ENCODE data around the gene ZNF688.
"Not testable (repeated sequence)": the region's sequence is repeated elsewhere in the genome, so short reads cannot be mapped to it uniquely, and the experiment has no call there.

ZNF688 gene
- long read RNA-seq, donor 1, transcript ZNF688-201 (3 exons, 2,506 nt), result major isoform, 8 of 13 reads
- long read RNA-seq, donor 1, partial matches to known transcripts, result 0 of 13 reads
- long read RNA-seq, donor 1, other reads (novel, unspliced or antisense), result 0 of 13 reads
- long read RNA-seq, donor 2, transcript ZNF688-201 (3 exons, 2,506 nt), result major isoform, 9 of 11 reads
- long read RNA-seq, donor 2, partial matches to known transcripts, result 0 of 11 reads
- long read RNA-seq, donor 2, other reads (novel, unspliced or antisense), result 0 of 11 reads
- long read RNA-seq, donor 3, partial matches to known transcripts, result 0 of 6 reads
- long read RNA-seq, donor 3, other reads (novel, unspliced or antisense), result 0 of 6 reads
- long read RNA-seq, donor 4, partial matches to known transcripts, result 0 of 11 reads
- long read RNA-seq, donor 4, other reads (novel, unspliced or antisense), result 0 of 11 reads
- long read RNA-seq, donor 5, transcript ZNF688-201 (3 exons, 2,506 nt), result major isoform, 6 of 9 reads
- long read RNA-seq, donor 5, partial matches to known transcripts, result 0 of 9 reads
- long read RNA-seq, donor 5, other reads (novel, unspliced or antisense), result 0 of 9 reads
- long read RNA-seq, donor 6, transcript ZNF688-201 (3 exons, 2,506 nt), result major isoform, 7 of 7 reads
- long read RNA-seq, donor 6, partial matches to known transcripts, result 0 of 7 reads
- long read RNA-seq, donor 6, other reads (novel, unspliced or antisense), result 0 of 7 reads
- long read RNA-seq, donor 7, result 0 reads
- long read RNA-seq, donor 8, transcript ZNF688-204 (2 exons, 1,414 nt), result major isoform, 6 of 9 reads
- long read RNA-seq, donor 8, partial matches to known transcripts, result 0 of 9 reads
- long read RNA-seq, donor 8, other reads (novel, unspliced or antisense), result 0 of 9 reads

DNA sequence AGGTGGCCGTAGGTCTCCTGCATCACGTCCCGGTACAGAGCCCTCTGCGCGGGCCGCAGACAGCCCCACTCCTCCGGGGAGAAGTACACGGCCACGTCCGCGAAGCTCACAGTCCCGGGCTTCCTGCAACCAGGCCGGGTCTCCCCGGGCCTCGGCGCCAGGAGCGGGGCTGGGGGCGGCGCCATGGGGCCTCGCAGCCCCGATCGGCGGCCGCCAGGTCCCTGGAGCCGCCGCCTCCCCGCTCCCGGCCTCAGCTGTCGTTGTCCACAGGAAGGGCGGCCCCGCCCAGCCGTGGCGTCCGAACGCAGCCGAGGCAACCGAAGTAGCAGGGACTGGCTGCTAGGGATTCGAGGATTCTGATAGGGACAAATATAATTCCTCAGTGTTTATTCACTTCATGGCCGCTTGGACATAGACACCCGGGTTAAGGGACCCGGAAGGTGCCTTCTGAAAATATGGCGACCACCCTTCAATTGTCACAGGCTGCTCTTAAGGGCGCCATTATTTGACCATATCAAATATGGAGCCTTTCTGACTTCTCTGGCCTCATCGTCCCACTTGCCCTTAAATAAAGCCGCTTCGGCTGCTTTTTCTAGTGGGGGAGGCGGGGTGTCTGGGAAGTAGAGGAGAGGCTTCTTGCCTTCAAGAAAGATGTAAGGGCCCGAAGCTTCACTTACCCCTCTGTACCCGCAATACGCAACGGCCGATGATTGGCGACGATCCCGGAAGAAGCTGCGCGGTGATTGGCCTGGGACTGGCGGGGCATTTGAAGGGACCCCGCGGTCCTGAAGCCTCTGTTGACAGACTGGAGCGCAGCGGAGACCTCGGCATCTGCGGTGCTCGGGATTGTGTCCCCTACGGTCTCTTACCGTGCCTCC is at the start of gene ZNF688:
Gene ZNF688 (minus strand): TSS at position 270 of the 878 bp plus-strand sequence. CDS start 85 bp downstream, at position 185.
- peak; percentile 99 for DNase-seq

DNA sequence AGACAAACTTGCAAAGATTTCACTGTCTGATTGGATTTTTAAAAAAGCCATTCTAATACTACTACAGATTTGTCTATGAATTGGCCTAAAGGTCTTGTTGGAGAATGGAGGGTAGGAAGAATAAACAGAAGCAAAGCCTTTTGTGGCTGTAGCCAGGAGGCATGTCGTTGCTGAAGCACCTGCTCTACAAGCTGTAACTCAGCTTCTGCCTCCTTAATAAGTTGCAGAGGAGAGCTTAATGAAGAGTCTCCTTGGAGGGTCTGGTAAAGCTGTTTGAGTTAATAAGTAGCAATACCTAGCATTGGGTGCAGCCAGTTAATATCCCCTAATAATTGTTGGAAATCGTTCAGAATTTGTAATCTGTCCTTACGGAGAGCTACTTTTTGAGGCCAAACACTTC is 48.7 kb upstream of the ZNF688 start:
- DNase-seq, result no peak

GRCh38 chr16:30619638-30620037 is 48.1 kb upstream of the ZNF688 start:
- no peak for DNase-seq

DNA sequence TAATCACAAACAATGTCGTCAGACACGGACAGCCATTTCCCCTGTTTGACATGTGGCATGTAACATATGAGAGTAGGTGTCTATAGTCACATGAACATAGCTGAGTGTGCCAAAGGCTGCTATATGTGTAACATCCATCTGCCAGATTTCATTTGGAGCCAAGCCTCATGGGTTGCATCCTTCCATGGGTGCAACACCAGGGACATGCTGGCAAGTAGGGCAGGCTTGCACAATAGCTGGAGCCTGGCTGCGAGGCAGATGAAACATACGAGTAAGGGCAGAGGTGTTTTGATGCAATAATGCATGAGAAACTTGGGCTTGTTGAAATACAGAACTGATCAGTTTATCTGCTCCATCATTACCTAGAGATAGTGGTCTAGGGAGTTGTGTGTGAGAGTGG is 47.7 kb upstream of the ZNF688 start:
- DNase-seq, result no peak

GRCh38 chr16:30615358-30616091 is 44.0 kb upstream of the ZNF688 start:
- DNase-seq, result no peak

GRCh38 chr16:30609926-30610839 is 38.7 kb upstream of the ZNF688 start, which contains the start of gene ZNF689:
Gene ZNF689, minus strand, starts transcription at chr16:30610389. Its CDS starts 348 bp downstream, at chr16:30610041.
- DNase-seq, result peak; percentile 95

DNA sequence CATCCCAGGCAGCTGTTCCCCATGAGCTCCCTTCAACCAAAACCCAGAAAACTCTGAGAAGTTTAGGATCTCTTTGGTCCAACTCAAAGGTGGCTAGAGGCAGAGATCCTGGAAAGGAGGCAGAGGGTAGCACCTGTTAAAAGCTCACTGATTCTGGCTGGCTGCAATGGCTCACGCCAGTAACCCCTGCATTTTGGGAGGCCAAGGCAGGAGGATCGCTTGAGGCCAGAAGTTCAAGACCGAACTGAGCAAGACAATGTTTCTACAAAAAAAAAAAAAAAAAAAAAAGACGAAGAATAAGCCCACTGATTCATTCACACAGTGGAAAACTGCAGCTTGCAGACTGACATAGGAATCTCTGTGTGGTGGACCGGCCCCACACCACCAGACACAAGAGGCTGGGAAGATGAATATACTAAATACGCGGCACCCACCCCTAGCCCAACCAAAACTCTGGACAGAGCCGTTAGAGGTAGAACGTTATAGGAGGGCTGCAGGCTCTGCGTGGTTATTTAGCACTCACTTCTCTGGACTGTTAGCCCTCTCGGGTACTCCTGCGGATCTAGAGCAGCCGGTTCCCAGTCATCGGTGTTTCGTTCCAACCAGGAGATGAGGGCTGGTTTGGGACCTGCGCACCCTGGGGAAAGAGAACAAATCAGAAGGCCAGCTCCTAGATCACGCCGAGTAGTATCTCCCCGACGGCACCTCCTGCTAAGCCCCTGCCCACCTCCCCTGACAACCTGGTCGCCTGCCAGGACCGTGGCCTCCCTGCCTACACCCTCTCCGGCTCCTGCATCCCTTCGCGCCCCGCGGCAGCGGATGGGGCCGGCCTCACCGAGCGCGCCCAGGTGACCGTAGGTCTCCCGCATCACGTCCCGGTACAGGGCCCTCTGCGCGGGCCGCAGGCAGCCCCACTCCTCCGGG is 37.8 kb upstream of the ZNF688 start:
- no peak for DNase-seq

DNA sequence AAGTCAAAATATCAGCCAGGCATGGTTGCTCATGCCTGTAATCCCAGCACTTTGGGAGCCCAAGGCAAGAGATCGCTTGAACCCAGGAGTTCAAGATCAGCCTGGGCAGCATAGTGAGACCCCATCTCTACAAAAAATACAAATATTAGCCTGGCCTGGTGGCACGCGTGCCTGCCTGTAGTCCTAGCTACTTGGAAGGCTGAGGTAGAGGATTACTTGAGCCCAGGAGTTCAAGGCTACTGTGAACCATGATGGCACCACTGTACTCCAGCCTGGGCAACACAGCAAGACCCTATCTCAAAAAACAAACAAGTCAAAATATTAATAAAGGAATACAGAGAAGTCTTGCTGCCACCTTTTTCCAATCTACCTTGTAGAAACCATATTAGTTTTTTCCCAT is 34.5 kb upstream of the ZNF688 start:
- DNase-seq, result no peak

DNA sequence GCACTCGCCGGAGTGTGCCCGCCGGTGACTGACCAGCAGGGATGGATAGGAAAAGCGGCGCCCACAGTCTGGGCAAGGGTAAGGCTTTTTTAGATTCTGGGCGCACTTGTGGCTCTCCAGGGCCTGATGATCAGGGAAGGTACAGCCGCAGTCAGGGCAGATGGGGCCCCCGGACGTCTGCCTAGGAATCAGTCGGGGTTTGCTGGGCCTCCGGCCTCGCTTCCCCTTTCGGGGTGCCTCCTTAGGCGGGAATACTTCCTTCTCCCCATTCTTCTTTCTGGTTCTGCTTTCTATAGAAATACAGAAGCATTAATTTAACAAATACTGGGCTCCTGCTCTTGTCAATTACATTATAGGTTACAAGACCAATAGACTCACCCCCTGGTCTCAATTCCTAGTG is 33.6 kb upstream of the ZNF688 start:
- no peak for DNase-seq

DNA sequence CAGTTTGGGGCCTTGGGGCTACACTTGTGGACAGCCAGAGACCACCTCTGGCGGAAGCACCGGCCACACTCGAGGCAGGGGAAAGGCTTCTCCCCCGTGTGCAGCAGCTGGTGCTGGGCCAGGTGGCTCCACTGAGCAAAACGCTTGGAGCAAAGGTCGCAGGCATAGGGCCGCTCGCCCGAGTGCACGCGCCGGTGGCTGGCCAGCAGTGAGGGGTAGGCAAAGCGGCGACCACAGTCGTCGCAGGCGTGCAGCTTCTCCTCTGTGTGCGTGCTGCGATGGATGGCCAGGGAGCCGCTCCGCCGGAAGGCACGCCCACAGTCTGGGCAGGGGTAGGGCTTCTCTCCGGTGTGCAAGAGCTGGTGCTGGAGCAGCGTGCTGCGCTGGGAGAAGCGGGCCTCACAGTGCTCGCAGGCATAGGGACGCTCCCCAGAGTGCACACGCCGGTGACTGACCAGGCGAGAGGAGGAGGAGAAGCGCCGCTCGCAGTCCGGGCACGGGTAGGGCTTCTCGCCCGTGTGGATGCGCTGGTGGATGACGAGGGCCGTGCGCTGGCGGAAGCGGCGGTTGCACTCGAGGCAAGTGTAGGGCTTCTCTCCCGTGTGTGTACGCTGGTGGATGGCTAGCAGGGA is 32.9 kb upstream of the ZNF688 start:
- no peak for DNase-seq

DNA sequence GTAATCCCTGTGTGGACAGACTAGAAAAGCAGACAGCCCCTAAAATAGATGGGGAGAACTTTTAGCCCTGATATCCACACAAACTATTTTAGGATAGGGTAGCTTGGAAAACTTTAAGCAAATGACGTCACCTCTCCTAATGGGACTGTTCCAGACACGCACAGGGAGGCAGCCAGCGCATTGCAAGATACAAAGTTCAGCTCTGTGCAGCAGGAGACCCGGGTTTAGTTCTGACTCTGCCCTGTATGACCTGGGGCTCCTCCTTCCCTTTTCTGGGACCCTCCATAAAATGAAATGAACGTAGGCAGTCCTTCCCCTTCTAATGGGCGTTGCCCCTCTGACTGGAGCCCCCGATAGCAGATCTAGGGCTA is 32.4 kb upstream of the ZNF688 start:
- DNase-seq, result no peak

GRCh38 chr16:30602616-30603277 is 31.2 kb upstream of the ZNF688 start:
- DNase-seq, result no peak

DNA sequence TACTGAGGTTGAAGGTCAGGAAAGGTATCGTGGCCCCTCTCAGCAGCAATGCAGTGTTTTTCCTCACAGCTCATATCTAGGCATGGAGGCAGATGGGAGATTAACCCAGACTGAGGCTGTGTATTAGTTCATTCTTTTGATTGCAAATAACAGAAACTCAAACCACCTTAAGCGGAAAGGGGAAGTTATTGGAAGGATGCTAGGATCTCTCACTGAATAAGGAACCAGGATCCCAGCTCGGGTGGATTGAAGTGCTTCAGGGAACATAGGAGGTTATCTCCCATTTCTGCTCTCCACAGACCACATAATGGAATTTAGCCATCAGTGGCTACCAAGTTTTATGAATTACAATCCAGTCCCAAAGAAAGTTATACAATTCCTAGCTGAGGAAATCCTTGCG is 30.5 kb upstream of the ZNF688 start:
- no peak for DNase-seq

DNA sequence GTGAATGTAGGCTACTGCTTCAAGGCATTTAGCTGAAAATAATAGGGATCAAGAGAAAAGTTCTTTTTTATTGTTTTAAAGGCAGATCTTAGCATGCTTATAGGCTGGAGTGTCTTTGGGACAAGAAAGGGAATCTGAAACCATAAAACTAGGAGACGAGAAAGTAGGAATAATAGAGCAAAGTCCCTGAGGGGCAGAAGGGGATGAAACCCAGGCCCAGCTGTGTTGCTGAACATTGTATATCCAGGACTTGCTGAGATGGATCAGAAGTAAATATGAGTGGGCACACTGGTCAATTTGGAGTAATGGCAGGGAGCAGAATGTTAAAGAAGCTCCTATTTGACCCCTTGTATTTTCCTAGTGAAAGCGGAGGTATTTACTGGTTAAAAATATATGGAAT is 29.4 kb upstream of the ZNF688 start:
- no peak for DNase-seq

GRCh38 chr16:30600215-30600614 is 28.7 kb upstream of the ZNF688 start:
- no peak for DNase-seq

GRCh38 chr16:30592871-30593270 is 21.4 kb upstream of the ZNF688 start:
- DNase-seq, result no peak

GRCh38 chr16:30590869-30591268 is 19.4 kb upstream of the ZNF688 start:
- DNase-seq, result not testable (repeated sequence)

DNA sequence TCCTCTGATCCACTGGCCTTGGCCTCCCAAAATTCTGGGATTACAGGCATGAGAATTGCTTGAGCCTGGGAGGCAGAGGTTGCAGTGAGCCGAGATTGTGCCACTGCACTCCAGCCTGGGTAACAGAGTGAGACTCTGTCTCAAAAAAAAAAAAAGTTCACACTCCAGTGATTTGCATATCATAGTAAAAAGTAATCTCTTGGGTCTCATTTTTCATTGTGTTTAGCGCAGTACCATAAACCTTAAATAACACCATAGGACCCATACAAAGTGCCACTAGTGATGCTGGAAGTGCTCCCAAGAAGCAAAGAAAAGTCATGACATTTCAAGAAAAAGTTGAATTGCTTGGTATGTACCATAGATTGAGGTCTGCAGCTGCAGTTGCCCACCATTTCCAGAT is 18.1 kb upstream of the ZNF688 start:
- DNase-seq, result not testable (repeated sequence)

All from right kidney (tissue), 9 donors.